Raji (cell line): ENCODE data around the gene EXOG.

Experiments
- POLR2A ChIP-seq: IDR thresholded peaks from 2 replicates; pipeline ENCODE4 v1.6.1; 2011; ENCODE audit warnings: low read depth, low read length, control low read depth; ENCODE audit not compliant: insufficient read depth

Gene EXOG

GRCh38 chr3:38560996-38561717, 65.0 kb downstream of the EXOG start:
- TF ChIP-seq POLR2A, result no peak

GRCh38 chr3:38561746-38562466, 65.8 kb downstream of the EXOG start:
- no peak for TF ChIP-seq POLR2A

- TF ChIP-seq POLR2A, result no peak
These were observed 66.4 kb downstream of the EXOG start for GRCh38 chr3:38562467-38562925.

GRCh38 chr3:38563070-38563885, 67.1 kb downstream of the EXOG start:
- TF ChIP-seq POLR2A, result no peak

- no peak for TF ChIP-seq POLR2A
These were observed 67.7 kb downstream of the EXOG start for GRCh38 chr3:38563886-38564270.

- no peak for TF ChIP-seq POLR2A
These were observed 68.6 kb downstream of the EXOG start for GRCh38 chr3:38564631-38565338.

GRCh38 chr3:38565339-38566214, 69.4 kb downstream of the EXOG start:
- TF ChIP-seq POLR2A, result no peak

- TF ChIP-seq POLR2A, result no peak
These were observed 70.0 kb downstream of the EXOG start for GRCh38 chr3:38566215-38566528.

GRCh38 chr3:38567498-38567897, 71.4 kb downstream of the EXOG start:
- TF ChIP-seq POLR2A, result no peak

GRCh38 chr3:38573111-38573510, 77.0 kb downstream of the EXOG start:
- no peak for TF ChIP-seq POLR2A

- TF ChIP-seq POLR2A, result no peak
These were observed 77.4 kb downstream of the EXOG start for GRCh38 chr3:38573556-38573955.

GRCh38 chr3:38574411-38575278, 78.5 kb downstream of the EXOG start:
- TF ChIP-seq POLR2A, result no peak

- TF ChIP-seq POLR2A, result no peak
These were observed 79.2 kb downstream of the EXOG start for GRCh38 chr3:38575279-38575843.
